ENCODE measurements around the gene ZNF296. TPM values are rescaled to one million over a fixed set of nuclear protein-coding genes. Genes with fewer than 3 reads are reported as not detected.

Gene ZNF296
- total RNA-seq, 2 experiments from 2014 or later = 2.0 to 2.4 TPM

GRCh38 chr19:45038931-45039893, 37.1 kb downstream of the ZNF296 start, which contains the start of gene CLASRP:
Gene CLASRP, plus strand, starts transcription at chr19:45039045. Its CDS starts 1,168 bp downstream, at chr19:45040213.
- Histone ChIP-seq H3K4me3 (ENCODE audit: low read length) (peak within 1 kb of the TSS; percentile 98), H3K27me3 (ENCODE audit: control insufficient read depth in 1 of 2, insufficient read depth in 2 of 2, low read length in 2 of 2) (no peaks in the 10 kb centered on the region), H3K9me3 (ENCODE audit: control insufficient read depth in 1 of 2, insufficient read depth in 1 of 2, low read length in 2 of 2) (no peaks in the 10 kb centered on the region), H3K4me1 (ENCODE audit: insufficient read depth, low read length) (peaks cover 46% of the 10 kb centered on the region), H3K27ac (ENCODE audit: low read depth in 1 of 2, low read length in 2 of 2) (peak within 1 kb of the TSS; percentile 91 to 99), H3K36me3 (ENCODE audit: insufficient read depth, low read length) (peaks cover 64% of the 10 kb centered on the region)
- ATAC-seq (ENCODE audit: poor library complexity) (peak; percentile 87), DNase-seq (peak; percentile 78 to 95 (median 85))
- intact Hi-C loops (cut with DNase I, micrococcal nuclease) = loop anchor here (1.0 to 2.0 kb wide), 5 partner anchors 37 to 84 kb away; partner anchors contain the start of genes CLPTM1 (in 1 of the 2), GEMIN7 (in 1 of the 2) and RELB (in 1 of the 2)
- Mint-ChIP-seq H3K27ac (peak within 1 kb of the TSS; percentile 96), H3K9me3 (no peaks in the 10 kb centered on the region), H3K4me3 (peak within 1 kb of the TSS; percentile 99), H3K27me3 (no peaks in the 10 kb centered on the region), H3K36me3 (ENCODE audit: low read depth) (peaks cover 72% of the 10 kb centered on the region), H3K4me1 (ENCODE audit: low read depth) (peaks cover 34% of the 10 kb centered on the region)
- ChIA-PET POLR2A (interaction anchor here (0.6 to 3.3 kb wide), 13 partner anchors 12 to 691 kb away, joined by 3 to 24 read pairs (median 5); partner anchors contain the start of genes BLOC1S3, CLPTM1, GEMIN7 and PPP1R37), CTCF (interaction anchor here (1.1 to 2.5 kb wide), 3 partner anchors 21 to 53 kb away, joined by 3 to 14 read pairs (median 6); no protein-coding TSS in a partner anchor)
- TF ChIP-seq CTCF (IDR thresholded peaks at IDR 0.05) = no peak

DNA sequence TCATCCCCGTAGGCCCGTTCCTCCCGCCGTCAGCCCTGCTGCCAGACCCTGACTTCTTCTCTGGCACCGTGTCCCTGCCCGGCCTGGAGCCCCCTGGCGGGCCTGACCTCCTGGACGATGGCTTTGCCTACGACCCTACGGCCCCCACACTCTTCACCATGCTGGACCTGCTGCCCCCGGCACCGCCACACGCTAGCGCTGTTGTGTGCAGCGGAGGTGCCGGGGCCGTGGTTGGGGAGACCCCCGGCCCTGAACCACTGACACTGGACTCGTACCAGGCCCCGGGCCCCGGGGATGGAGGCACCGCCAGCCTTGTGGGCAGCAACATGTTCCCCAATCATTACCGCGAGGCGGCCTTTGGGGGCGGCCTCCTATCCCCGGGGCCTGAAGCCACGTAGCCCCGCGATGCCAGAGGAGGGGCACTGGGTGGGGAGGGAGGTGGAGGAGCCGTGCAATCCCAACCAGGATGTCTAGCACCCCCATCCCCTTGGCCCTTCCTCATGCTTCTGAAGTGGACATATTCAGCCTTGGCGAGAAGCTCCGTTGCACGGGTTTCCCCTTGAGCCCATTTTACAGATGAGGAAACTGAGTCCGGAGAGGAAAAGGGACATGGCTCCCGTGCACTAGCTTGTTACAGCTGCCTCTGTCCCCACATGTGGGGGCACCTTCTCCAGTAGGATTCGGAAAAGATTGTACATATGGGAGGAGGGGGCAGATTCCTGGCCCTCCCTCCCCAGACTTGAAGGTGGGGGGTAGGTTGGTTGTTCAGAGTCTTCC, 38.7 kb downstream of the ZNF296 start:
- peak overlapping the region; percentile 70 for H3K4me3 Mint-ChIP-seq
- H3K27me3 ChIP-seq (ENCODE audit: control insufficient read depth in 1 of 2, insufficient read depth in 2 of 2, low read length in 2 of 2) = no peaks in the 10 kb centered on the region
- peaks cover 44% of the 10 kb centered on the region for H3K4me1 ChIP-seq (ENCODE audit: insufficient read depth, low read length)
- H3K4me1 Mint-ChIP-seq (ENCODE audit: low read depth) = peaks cover 34% of the 10 kb centered on the region
- peaks cover 60% of the 10 kb centered on the region for H3K36me3 ChIP-seq (ENCODE audit: insufficient read depth, low read length)
- no peaks in the 10 kb centered on the region for H3K27me3 Mint-ChIP-seq
- ChIA-PET POLR2A (interaction anchor here (0.7 to 3.3 kb wide), 5 partner anchors 11 to 65 kb away, joined by 3 to 24 read pairs (median 5); partner anchors contain the start of genes PPP1R37 and RELB), CTCF (interaction anchor here (0.6 to 1.5 kb wide), 2 partner anchors 21 to 427 kb away, joined by 3 to 6 read pairs; no protein-coding TSS in a partner anchor)
- H3K27ac ChIP-seq (ENCODE audit: low read depth in 1 of 2, low read length in 2 of 2) = no peak overlapping the region
- peak overlapping the region; percentile 67 for H3K27ac Mint-ChIP-seq
- H3K9me3 Mint-ChIP-seq = no peaks in the 10 kb centered on the region
- no peak for TF ChIP-seq CTCF (IDR thresholded peaks at IDR 0.05)
- no peaks in the 10 kb centered on the region for H3K9me3 ChIP-seq (ENCODE audit: control insufficient read depth in 1 of 2, insufficient read depth in 1 of 2, low read length in 2 of 2)
- H3K36me3 Mint-ChIP-seq (ENCODE audit: low read depth) = peaks cover 67% of the 10 kb centered on the region
- DNase-seq (peak in 1 of 14 experiments; percentile 50), ATAC-seq (ENCODE audit: poor library complexity) (no peak)
- no peak overlapping the region for H3K4me3 ChIP-seq (ENCODE audit: low read length)
- intact Hi-C loops (cut with DNase I, micrococcal nuclease) = loop anchor here in 1 of 2 experiments (2.0 kb wide), 2 partner anchors 41 to 143 kb away; partner anchors contain the start of gene GEMIN7

DNA sequence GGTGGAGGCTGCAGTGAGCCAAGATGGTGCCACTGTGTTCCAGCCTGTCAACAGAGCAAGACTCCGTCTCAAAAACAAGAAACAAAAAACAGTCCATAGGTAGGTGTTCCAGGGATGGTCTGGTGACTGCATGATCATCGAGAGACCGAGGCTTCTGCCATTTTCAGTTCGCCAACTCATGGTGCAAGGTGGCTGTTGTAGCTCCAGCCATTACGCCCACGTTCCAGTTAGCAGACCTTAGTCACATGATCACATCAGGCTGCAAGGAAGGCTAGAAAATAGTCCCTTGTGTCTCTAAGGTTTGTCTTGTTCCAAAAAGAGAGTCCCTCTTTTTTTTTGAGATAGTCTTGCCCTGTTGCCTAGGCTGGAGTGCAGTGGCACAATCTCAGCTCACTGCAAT, 40.5 kb downstream of the ZNF296 start:
- Histone ChIP-seq H3K4me3 (ENCODE audit: low read length) (no peak overlapping the region), H3K27ac (ENCODE audit: low read depth in 1 of 2, low read length in 2 of 2) (no peak overlapping the region), H3K4me1 (ENCODE audit: insufficient read depth, low read length) (peaks cover 28% of the 10 kb centered on the region), H3K9me3 (ENCODE audit: control insufficient read depth in 1 of 2, insufficient read depth in 1 of 2, low read length in 2 of 2) (no peaks in the 10 kb centered on the region), H3K27me3 (ENCODE audit: control insufficient read depth in 1 of 2, insufficient read depth in 2 of 2, low read length in 2 of 2) (no peaks in the 10 kb centered on the region), H3K36me3 (ENCODE audit: insufficient read depth, low read length) (peaks cover 56% of the 10 kb centered on the region)
- peaks cover 22% of the 10 kb centered on the region for H3K4me1 Mint-ChIP-seq (ENCODE audit: low read depth)
- TF ChIP-seq CTCF (IDR thresholded peaks at IDR 0.05) = no peak
- no peak overlapping the region for H3K27ac Mint-ChIP-seq
- no peak overlapping the region for H3K4me3 Mint-ChIP-seq
- DNase-seq (no peak), ATAC-seq (ENCODE audit: poor library complexity) (no peak)
- intact Hi-C loops (cut with DNase I, micrococcal nuclease) = loop anchor here in 1 of 2 experiments (2.0 kb wide), 1 partner anchor 145 kb away; no protein-coding TSS in a partner anchor
- CTCF ChIA-PET = no interaction called here
- no peaks in the 10 kb centered on the region for H3K9me3 Mint-ChIP-seq
- POLR2A ChIA-PET = no interaction called here
- no peaks in the 10 kb centered on the region for H3K27me3 Mint-ChIP-seq
- peaks cover 67% of the 10 kb centered on the region for H3K36me3 Mint-ChIP-seq (ENCODE audit: low read depth)
